Measurements from ENCODE around the gene PBX1.

- TF ChIP-seq, protein P1, sequence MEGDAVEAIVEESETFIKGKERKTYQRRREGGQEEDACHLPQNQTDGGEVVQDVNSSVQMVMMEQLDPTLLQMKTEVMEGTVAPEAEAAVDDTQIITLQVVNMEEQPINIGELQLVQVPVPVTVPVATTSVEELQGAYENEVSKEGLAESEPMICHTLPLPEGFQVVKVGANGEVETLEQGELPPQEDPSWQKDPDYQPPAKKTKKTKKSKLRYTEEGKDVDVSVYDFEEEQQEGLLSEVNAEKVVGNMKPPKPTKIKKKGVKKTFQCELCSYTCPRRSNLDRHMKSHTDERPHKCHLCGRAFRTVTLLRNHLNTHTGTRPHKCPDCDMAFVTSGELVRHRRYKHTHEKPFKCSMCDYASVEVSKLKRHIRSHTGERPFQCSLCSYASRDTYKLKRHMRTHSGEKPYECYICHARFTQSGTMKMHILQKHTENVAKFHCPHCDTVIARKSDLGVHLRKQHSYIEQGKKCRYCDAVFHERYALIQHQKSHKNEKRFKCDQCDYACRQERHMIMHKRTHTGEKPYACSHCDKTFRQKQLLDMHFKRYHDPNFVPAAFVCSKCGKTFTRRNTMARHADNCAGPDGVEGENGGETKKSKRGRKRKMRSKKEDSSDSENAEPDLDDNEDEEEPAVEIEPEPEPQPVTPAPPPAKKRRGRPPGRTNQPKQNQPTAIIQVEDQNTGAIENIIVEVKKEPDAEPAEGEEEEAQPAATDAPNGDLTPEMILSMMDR (IDR thresholded peaks at IDR 0.05), result no peak
- TF ChIP-seq POLR2A (IDR thresholded peaks at IDR 0.05), result no peak
Measured at GRCh38 chr1:164772635-164773034, 213.7 kb downstream of the PBX1 start.

Data from sigmoid colon (tissue), 3 donors.